NCI-H345 (cell line): Measurements from ENCODE around the gene BAG5.

Experiments
- DNase-seq: peaks from one replicate; lab custom pipeline; 2025; lab: John Stamatoyannopoulos, UW

Gene BAG5

DNA sequence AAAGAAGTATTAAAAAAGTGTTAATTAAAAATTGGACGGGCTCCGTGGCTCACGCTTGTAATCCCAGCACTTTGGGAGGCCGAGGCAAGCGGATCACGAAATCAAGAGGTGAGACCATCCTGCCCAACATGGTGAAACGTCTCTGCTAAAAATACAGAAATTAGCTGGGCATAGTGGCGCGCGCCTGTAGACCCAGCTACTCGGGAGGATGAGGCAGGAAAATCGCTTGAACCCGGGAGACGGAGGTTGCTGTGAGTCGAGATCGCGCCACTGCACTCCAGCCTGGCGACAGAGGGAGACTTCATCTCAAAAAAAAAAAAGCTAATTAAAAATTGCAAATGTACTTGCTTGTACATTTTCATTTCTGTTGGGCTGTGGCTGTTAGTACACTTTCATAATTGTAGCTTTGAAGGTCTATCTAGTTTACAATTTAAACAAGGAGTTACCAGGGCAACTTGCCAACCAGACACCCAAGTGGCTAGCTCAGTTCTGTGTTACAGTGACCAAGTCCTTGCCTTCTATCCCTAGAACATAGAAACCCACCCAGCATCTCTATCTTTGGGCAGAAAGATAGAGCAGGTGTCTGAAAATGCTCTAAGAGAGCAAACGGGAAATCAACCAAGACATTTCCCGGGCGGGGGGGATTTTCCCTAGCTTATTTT lies 1.5 kb upstream of the BAG5 start:
- DNase-seq = no peak

DNA sequence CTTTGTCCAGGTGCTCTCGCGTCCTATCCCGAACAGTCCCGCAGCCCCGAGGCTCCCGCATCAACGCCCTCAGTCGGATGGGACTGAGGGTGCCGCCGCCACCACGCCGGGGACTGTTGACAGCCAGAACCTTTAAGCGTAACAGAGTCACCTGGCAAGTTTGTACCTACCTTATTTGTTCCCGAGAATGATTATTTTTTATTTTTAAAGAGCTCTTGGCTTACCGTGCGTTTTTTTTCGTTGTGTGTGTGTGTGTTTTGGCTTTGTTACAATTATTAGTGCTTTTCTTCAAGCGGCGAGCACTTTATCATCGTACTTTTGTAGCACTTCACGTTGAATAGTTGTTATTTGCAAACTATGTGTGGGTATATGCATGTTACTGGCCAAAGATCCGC lies 766 bp upstream of the BAG5 start:
- DNase-seq = no peak

DNA sequence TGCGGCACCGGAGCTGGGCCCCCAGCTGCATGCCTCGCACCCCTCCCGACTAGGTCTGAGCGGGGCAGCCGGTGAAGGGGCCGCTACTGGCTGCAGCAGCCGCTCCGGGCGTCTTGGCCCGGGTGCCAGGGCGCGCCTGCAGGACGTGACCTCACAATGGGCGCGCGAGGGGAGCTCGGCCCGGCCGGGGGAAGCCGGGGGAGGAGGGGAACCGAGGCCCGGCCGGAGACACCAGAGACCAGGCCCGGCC lies 353 bp downstream of the BAG5 start:
- no peak for DNase-seq

DNA sequence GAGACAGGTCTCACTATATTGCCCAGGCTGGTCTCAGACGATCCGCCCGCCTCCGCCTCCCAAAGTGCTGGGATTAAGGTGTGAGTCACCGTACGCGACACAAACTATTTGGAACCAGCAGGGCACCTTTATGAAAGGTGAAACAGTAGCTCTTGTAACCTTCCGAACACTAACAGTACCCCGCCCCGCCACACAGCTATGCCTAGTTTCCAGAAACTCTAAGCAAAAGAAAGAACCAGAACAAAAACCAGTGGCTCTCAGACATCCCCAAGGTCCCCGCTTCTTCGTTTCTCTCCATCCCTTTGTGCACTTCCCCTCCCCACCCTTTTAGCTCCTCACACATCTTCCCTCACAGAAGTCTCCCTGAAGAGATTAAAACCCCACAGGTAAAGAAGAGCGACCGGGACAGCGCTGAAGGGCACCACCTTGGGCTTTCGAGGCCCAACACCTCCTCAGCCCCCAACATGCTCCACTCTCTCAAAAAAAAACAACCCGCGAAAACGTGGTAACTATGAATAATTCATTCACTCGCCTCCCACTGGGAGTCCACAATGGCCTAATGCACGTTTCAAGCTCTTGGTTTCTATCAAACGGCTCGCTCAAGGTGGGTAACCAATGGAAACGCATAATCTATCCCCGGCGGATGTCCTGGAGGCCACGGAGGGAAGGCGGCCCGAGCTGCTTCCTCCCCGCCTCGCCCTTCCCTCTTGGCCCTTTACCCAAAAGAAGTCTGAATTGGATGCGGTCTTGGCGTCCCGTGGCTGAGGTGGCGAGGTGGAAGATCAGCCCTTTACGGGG lies 877 bp downstream of the BAG5 start:
- no peak for DNase-seq

DNA sequence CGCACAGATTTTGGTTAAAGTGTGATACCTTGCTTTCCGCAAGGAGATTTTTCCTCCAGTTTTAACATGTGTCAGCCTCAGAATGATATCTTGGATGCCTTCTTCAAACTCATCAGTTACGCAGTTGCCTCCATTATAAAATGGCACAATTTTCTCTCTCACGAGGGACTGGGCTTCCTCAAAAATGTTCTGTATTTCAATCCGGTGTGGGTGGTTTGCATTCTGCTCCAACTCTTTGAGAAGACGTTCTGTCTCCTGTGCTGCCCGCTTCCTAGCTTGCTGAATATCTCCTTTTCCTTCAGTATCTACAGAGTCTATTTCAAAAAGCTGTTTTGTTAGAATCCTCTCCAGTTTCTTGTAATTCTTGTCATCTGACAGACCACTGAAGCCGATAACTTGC lies 1.8 kb downstream of the BAG5 start:
- DNase-seq = no peak

DNA sequence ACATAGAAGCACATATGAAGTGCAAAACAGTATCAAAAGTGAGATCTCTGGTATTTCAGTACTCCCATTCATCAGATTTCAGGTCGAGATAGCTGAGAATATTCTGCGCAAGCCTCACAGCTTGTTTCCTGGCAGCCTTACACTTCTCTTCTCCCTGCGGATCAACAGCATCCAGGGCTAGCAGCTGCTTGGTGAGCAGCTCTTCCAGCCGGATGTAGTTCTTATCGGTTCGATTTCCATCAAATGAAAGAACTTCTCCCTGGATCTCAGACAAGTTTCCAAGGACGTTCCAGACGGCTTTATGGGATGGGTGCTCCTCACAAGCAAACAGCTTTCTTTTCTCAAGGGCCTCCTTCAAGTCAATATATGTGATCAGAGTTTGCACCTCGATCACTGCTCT lies 2.7 kb downstream of the BAG5 start:
- DNase-seq = no peak

DNA sequence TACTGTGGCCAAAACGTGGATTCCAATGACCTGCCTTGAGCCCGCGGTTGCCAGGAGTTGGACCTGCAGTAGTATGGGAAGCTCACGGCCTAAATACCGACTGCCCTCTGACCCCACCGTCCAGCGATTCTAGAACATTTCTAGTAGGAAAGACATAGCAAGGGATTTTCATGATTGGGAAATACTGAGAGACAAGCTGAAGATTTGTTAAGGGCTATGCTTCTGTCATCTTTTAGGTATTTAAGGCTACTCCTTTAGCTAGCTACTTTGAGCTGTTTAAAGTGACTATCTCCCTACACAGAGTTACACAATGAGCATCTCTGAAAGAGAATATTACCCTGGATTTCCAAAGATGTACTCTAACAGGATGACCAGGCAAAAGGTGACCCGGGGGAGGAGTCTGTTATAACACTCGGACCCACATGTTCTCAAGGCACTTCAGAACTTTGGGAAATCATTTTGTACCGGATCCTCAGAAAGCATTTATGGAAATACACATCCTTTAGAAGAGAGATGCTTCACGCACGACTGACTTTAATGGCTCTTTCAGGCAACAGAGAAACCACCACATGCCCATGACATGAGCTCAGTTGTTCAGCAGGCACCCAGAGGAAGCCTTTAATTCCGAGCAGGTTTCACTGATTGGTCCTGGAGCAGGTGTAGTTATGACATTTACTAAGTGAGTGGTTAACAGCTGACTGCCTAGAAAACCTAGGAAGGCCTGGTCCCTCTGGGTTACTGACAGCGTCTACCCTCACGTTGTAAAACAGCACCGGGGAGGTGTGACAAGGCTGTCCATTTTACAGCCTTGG lies 4.2 kb downstream of the BAG5 start:
- DNase-seq = peak; percentile 31

DNA sequence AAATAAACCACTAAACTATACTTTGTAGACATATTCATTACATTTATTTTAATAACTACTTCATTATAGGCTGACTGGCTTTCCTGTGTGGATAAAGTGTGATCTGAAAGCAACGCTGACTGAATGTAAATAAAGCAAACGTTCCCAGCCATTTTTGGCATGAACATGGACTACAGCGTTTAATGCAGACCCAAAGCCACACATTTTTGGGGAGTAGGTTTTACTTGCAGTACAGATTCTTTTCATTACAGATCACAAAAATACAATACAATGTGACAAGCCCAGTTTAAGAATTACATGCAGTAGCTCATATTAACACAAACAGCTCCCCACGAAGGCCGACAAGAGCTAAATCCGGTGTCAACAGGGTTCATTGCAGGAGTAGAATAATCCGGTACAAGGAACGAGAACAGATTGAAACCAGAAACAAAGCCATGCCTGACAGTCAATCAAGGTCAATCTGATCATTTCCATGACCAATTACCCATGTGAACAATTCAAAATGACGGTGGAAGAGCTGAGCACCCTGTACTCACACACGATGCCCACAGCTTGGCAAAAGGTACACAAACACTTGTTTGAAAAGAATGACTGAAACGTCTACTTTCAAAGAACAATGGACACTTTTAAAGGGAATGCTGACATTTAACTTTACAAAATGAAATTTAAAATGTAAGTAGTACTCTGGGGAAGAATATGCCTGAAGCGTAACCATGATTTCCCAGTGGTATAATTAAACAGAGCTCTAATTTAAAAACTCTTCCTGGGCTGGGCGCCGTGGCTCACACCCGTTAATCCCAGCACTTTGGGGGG lies 5.3 kb downstream of the BAG5 start:
- DNase-seq = peak; percentile 38

DNA sequence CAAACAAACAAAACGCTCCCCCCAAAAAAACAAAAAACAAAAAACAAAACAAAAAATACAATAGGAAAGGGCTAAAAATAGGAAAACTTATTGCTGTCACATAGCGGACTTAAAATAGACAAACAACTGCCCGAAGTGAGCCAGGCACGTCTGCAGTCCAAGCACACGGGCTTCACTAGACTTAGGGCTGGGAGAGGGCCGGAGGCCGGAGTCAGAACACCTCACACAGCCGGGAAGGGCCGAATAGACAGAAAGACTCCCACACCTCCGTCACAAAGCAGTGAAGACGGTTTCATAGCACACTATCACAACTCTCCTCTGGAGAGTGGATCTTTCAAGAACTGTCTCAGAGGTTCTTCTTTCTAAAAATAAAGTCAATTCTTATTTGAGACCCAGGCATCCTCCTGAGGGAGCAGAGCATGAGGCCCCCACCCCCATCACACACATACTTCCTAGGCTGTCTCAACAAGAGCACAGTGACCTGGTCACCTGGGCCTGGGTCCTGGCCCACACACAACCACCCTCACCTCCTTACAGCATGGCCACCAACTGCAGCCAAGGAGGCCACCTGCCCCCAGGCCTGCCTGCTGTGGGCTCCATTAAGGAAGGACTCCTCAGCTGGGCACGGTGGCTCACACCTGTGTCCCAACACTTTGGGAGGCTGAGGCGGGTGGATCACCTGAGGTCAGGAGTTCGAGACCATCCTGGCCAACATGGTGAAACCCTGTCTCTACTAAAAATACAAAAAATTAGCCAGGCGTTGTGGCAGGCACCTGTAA lies 6.7 kb downstream of the BAG5 start:
- DNase-seq = no peak

DNA sequence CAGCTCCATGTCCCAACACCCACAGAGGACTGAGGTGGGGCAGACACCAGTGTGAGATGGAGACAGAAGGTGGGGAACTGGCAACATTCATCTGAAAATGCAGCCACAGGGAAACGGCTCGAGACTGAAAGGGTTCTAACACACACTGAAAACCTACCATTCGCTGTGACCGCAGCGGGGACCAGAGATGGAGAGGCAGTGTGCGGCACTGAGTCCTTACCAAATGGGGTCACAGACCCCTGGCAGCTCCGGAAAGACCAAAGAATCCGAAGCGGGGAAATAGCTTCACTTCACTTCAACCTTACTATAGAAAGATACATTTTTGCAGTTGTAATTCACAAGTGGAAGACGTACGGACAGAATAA lies 9.6 kb downstream of the BAG5 start:
- no peak for DNase-seq

DNA sequence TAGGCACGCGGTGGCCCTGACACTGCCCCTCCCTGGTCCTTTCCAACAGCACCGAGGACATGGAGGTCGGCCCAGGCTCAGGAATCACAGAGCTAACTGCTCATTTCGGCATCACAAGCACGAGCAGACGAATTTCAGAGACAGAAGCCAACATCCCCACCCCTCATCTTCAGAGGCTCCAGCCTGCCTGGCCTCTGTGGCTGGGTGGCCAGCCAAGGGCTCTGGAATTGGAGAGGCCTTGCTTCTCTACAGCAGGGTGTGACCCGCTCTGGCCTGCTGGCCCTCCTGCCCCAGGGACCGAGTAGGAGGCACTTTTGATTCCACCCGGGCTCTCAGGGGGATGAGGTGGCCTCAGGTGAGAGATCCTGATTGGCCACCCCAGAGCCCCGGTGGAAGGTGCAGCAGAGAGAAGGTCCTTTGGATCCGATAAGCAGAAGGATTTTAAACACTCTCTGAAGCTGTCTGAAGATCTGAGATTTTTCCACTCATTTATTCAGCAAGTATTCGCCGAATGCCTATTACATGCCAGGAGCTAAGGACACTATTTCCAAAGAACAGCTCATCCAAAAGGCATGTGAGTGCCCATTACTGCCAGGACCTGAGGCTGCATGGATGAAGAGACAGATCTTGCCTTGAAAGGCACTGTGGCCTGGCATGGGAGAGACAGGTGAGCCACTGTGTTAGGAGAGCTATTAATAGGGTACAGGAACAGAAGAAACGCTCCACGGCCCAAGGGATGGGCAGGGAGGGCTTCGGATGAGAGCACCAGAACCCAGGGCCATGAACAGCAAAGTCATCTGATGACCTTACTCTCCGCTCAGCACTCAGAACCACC lies 10.2 kb downstream of the BAG5 start:
- no peak for DNase-seq

DNA sequence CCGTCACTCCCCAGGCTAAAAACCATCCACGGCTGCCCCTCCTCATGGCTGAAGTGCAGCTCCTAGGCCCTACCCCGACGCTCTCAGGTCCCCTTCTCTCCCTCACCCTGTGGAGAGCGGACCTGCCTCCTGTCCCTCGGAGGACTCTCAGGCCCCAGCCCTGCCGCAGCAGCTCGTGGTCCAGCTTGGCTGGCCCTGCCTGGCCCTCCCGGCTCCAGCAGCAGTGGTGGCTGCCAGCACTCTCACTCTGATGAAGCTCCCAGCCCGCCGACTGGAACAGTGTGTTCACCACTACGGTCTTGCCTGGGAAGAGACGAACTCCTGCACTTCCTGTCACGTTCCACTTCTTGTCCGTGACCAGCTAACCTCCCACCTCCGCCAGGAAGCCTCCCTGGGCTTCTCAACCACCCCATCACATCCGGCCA lies 11.1 kb downstream of the BAG5 start:
- no peak for DNase-seq

DNA sequence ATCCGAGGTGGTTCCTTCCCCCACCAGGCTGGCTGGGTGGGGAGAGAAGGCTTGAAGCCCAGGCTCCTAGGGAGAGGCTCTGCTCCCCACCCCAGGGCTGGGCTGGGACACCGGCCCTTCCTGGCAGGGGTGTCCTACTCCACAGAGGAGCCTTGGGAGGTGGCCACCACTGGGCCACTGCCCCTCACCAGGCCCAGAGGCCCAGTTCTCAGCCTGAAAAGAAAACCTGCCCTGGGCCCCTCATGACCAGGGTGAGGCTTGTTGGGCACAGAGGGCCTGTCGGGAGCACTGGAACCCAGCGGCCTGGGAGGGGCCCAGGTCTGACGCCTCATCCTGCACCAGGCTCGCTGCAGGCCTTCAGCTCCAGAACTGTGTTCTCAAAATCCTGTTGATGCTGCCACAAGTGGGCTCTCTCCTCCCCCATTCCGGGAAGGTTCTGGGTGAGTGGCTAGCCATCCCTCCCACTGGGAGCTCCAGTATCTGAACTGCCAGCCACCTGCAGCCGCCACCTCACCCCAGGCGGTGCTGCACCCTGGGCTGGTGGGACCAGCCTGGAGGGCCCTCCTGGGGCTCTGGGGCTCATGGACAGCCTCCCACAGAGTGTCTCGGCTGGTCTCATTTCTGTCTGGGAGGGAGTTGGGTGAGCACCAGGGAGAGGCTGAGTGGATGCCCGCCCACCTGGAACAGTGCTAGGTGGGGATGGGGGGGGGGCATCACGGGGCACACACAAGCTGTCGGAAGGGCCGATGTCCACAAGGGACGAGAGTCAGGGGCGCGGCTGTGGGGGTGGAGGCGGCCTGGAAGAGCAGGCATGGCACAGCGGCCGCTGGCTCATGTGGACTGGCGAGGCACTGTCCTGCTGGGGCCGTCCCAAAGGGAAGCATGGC lies 11.8 kb downstream of the BAG5 start:
- peak; percentile 74 for DNase-seq

DNA sequence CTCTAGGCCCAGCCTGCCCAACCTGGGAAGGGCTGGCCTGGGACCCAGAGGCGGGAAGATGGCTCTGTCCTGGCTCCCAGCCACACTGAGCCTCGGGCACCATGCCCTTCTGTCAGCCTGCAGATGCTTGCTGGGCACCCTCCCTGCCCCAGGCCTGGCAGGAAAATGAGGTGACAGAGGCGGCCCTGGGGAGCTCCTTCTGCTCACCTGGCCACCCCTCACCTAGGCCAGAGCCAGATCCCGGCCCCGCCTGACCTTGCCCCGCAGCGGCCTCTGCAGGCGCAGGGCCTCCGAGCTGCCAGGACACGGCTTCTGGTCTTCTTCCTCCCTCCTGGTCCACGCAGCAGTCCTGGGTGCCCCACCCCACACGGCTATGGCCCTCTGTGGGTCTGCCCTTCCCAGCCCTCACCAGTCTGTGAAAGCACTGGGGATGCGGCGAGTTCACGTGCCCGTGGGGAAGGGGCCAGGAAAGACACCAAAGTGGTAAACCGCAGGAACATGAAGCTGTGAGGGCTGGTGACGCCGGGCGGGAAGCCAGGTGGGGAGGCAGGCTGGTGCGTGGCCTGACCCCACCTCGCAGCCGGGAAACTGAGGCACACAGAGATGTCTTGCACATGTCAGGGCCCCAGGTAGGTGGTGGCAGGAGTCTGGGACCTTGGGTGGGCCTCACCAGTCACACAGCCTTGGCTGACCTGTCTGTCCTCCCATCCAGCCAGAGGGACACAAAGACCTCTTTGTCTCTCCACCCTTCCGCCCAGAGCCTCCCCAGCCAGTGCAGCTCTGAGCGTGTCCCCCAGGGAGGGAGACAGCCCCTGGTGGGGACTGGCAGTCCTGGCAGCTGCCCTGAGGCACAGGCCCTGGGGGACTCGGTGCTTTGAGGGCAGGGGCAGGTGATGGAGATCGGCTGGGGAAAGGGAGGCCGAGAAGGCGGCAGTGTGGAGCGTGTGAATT lies 12.8 kb downstream of the BAG5 start:
- DNase-seq = no peak

DNA sequence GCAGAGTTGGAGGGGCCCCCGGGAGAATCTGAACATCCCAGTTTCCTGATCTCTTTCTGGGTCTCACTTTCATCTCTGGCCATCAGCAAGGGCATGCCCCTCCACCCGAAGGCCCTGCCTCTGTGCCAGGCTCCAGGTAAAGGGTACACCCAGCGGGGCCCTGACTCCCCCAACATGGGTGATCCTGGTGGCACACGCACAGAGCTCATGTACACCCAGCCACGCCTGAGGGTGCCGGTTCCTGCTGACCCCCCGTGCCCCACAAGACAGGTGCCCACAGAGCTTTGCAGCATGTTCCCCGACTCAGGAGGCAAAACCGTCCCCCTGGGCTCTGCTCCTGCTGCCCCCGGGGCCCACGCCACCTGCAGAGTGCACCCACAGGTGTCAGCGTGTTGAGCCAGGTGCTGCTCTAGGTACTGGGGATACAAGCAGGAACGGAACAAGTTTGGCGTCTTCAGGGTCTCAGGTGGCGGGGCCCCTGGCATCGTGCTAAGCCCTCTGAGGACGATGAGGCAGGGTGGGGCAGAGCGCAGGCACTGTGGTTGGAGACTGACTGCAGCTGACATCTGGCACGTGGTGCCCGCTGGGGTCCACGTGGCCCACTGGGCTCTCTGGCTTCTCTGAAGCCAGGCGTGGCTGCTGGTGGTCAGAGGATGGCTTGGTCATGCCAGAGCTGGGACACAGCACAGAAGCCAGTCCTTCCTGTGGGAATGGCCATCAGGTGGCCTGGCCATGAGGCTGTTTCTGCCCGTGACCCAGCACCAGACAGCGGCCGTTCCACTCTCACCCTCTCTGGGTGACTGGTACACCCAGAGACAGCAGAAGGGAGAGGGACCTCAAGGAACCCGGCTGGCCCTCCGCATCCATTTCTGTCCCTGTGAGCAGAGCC lies 13.8 kb downstream of the BAG5 start:
- DNase-seq = no peak

DNA sequence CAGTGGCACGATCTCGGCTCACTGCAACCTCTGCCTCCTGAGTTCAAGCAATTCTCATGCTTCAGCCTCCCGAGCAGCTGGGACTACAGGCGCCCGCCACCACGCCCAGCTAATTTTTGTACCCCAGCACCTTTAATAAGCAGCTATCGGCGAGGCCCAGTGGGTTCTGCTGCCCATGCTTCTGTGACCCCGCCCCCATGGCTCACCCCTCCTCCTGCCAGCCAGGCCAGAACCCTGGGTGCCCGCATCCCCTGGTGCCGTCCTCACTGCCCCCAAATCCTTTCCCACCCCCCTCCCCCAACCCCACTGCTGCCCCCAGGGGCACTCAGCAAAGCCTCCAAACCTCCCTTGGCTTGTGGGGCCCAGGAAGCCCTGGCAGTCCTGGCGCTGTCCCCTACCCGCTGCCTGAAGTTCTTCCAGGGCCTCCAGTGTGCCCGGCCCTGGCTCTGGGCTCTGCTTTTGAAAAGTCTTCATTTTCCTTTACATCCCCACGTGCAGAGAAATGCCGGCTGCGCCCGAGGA lies 14.5 kb downstream of the BAG5 start:
- no peak for DNase-seq

DNA sequence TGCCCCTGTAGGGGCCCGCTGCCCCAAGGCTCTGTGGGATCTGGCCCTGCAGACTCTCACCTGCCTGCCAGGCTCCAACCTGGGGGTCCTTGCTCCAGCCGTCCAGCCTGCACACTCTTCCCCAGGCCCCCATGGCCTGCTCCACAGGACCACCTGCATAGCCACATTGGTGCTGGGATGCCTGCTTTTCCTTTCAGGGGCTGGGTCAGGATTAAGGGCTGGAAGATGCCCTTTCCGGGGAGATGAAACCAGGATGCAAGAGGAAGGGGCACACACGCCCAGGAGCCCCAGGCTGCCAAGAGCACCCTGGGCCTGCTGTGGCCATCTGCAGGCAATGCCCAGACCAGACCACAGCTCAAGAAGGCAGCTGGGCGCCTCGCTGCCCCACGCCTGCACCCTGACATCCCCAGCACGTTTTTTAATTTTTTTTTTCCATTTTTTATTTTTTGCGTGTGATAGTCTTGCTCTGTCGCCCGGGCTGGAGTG lies 15.0 kb downstream of the BAG5 start:
- no peak for DNase-seq
